ENCODE data around the gene ACAD10. TPM values are rescaled to one million over a fixed set of nuclear protein-coding genes. Genes with fewer than 3 reads are reported as not detected.

The ACAD10 gene
- total and polyA plus RNA-seq, 2 donors from 2014 or later = 33.7 to 47.0 TPM

DNA sequence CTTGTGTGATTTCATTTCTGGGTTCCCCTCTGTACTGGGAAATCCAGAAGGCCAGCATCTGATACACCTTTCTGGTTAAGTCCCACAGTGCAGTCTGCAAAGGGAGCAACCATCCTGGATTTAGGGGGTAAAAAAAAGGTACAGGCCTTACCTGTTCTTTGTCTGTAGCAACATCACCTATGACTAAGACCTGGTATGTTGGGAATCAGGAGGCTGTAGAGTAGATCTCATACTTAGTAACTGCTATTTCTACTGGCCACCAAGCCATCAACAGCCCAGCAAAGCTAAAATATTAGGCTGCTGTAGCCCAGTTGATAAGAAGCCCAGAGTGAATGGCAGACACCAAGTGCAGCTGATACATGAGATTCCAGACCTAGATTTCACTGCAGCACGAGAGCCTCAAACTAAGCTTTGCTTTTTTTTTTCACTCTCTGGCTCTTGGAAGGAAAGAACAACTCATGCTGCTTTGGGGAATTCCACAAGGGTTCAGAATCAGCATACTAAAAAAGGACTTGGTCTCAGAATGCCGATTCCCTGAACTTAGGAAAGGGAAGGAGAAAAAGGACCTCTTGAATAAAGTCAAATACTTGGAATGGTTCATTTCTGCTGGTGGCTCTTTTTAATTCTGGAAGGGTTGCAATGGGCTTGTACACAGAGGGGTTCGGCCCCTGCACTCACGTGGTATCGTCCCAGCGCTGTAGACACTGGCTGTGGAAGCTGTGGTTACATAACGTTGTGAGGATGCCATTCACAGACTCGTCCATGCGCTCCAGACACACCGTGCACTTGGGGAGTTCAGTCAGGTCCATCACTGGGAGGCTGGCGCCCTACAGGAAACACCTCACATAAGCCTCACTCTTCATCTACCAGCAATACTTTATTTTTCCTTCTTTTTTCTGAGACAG is 20.6 kb upstream of the ACAD10 start:
- no peak for FAIRE-seq
- TF ChIP-seq, protein P1, sequence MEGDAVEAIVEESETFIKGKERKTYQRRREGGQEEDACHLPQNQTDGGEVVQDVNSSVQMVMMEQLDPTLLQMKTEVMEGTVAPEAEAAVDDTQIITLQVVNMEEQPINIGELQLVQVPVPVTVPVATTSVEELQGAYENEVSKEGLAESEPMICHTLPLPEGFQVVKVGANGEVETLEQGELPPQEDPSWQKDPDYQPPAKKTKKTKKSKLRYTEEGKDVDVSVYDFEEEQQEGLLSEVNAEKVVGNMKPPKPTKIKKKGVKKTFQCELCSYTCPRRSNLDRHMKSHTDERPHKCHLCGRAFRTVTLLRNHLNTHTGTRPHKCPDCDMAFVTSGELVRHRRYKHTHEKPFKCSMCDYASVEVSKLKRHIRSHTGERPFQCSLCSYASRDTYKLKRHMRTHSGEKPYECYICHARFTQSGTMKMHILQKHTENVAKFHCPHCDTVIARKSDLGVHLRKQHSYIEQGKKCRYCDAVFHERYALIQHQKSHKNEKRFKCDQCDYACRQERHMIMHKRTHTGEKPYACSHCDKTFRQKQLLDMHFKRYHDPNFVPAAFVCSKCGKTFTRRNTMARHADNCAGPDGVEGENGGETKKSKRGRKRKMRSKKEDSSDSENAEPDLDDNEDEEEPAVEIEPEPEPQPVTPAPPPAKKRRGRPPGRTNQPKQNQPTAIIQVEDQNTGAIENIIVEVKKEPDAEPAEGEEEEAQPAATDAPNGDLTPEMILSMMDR (IDR thresholded peaks at IDR 0.05; ENCODE audit: borderline replicate concordance, extremely low read depth, insufficient read depth) = no peak
- Histone ChIP-seq H3K27ac (ENCODE audit: low read depth in 2 of 2, low read length in 2 of 2) (no peak overlapping the region), H3K4me1 (ENCODE audit: control insufficient read depth in 2 of 3, insufficient read depth in 2 of 3, low read depth in 1 of 3, low read length in 3 of 3) (no peaks in the 10 kb centered on the region), H3K36me3 (ENCODE audit: control insufficient read depth in 2 of 3, insufficient read depth in 3 of 3, low read length in 3 of 3) (peaks cover 0 to 26% (median 10%) of the 10 kb centered on the region in 3 donors), H3K27me3 (ENCODE audit: control insufficient read depth, insufficient read depth, low read length) (no peaks in the 10 kb centered on the region), H3K4me3 (ENCODE audit: low read length in 3 of 3) (no peak overlapping the region), H3K9me3 (ENCODE audit: control insufficient read depth in 2 of 3, insufficient read depth in 1 of 3, low read length in 3 of 3) (no peaks in the 10 kb centered on the region), H3K9ac (ENCODE audit: low read length in 3 of 3) (no peak overlapping the region)
- intact Hi-C loops (cut with DNase I) = no loop called here
- no peak for DNase-seq

DNA sequence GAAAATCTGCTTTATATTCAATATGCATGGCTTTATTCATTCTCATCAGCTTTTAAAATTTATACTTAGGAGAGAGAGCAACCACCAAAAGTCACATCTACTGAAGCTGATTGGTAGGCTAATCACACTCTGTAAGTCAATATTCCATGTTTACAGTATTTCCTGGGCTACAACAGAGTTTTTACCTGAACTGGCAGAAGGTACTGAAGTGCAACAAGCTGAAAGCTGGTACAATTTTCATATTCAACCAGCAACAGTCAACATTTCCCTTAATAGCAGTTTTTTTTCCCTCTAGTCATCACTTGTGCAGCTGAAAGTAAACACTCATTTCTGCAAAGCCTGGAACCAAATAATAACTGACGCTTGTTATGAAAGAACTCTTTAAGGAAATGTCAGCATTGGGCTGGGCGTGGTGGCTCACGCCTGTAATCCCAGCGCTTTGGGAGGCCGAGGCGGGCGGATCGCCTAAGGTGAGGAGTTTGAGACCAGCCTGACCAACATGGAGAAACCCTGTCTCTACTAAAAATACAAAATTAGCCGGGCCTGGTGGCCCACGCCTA is 13.0 kb upstream of the ACAD10 start:
- no peaks in the 10 kb centered on the region for H3K4me1 ChIP-seq (ENCODE audit: control insufficient read depth in 2 of 3, insufficient read depth in 2 of 3, low read depth in 1 of 3, low read length in 3 of 3)
- FAIRE-seq = no peak
- TF ChIP-seq, protein P1 (IDR thresholded peaks at IDR 0.05; ENCODE audit: borderline replicate concordance, extremely low read depth, insufficient read depth) = no peak
- no peak overlapping the region for H3K27ac ChIP-seq (ENCODE audit: low read depth in 2 of 2, low read length in 2 of 2)
- no peaks in the 10 kb centered on the region for H3K9me3 ChIP-seq (ENCODE audit: control insufficient read depth in 2 of 3, insufficient read depth in 1 of 3, low read length in 3 of 3)
- no peaks in the 10 kb centered on the region for H3K27me3 ChIP-seq (ENCODE audit: control insufficient read depth, insufficient read depth, low read length)
- no peak overlapping the region for H3K4me3 ChIP-seq (ENCODE audit: low read length in 3 of 3)
- intact Hi-C loops (cut with DNase I) = no loop called here
- H3K36me3 ChIP-seq (ENCODE audit: control insufficient read depth in 2 of 3, insufficient read depth in 3 of 3, low read length in 3 of 3) = peaks cover 6 to 35% (median 20%) of the 10 kb centered on the region in 3 donors
- DNase-seq = no peak
- no peak overlapping the region for H3K9ac ChIP-seq (ENCODE audit: low read length in 3 of 3)

DNA sequence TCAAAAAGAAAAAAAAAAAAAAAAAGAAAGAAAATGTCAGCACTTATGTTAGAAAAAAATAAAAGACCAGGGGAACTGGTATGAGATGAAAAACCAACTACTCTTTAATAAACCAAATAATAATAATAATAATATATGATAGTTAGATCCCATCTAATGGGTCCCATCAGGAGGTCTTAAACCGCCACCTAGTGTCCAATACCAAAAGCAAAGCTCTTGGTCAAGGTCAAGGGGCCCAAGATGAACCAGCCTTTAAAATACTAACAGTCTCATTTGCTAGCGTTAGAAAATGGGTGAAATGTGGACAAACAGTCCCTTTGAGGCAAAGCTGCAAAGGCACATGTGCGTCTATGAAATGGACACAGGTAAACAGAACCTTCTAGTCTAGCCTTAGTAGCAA is 12.3 kb upstream of the ACAD10 start:
- no peak overlapping the region for H3K27ac ChIP-seq (ENCODE audit: low read depth in 2 of 2, low read length in 2 of 2)
- H3K9ac ChIP-seq (ENCODE audit: low read length in 3 of 3) = no peak overlapping the region
- DNase-seq (peak in 1 of 5 donors; percentile 33), FAIRE-seq (no peak)
- H3K27me3 ChIP-seq (ENCODE audit: control insufficient read depth, insufficient read depth, low read length) = no peaks in the 10 kb centered on the region
- H3K36me3 ChIP-seq (ENCODE audit: control insufficient read depth in 2 of 3, insufficient read depth in 3 of 3, low read length in 3 of 3) = peaks cover 6 to 35% (median 20%) of the 10 kb centered on the region in 3 donors
- H3K4me3 ChIP-seq (ENCODE audit: low read length in 3 of 3) = no peak overlapping the region
- no peaks in the 10 kb centered on the region for H3K4me1 ChIP-seq (ENCODE audit: control insufficient read depth in 2 of 3, insufficient read depth in 2 of 3, low read depth in 1 of 3, low read length in 3 of 3)
- no peaks in the 10 kb centered on the region for H3K9me3 ChIP-seq (ENCODE audit: control insufficient read depth in 2 of 3, insufficient read depth in 1 of 3, low read length in 3 of 3)
- TF ChIP-seq, protein P1 (IDR thresholded peaks at IDR 0.05; ENCODE audit: borderline replicate concordance, extremely low read depth, insufficient read depth) = peak; percentile 31
- intact Hi-C loops (cut with DNase I) = no loop called here
